Fibroblast of lung (primary cell): ENCODE measurements around the gene KRTAP4-16. TPM values are rescaled to one million over a fixed set of nuclear protein-coding genes. Genes with fewer than 3 reads are reported as not detected.
"Not testable (repeated sequence)": the region's sequence is repeated elsewhere in the genome, so short reads cannot be mapped to it uniquely, and the experiment has no call there.

Experiments
- DNase-seq, 2 donors: peaks; one replicate each; pipeline versions ENCODE4 v3.0.0 to v3.0.0-alpha.2; 2010; ENCODE audit warnings: low read depth in 2 of 2
- H2AFZ ChIP-seq: 2 replicates; pipeline ENCODE4 v1.5.1; 2012; ENCODE audit warnings: low read length, control low read depth, inconsistent platforms
- H3K27ac ChIP-seq: 2 replicates; pipeline ENCODE4 v1.5.1; 2011; ENCODE audit warnings: low read length, control low read depth; ENCODE audit not compliant: insufficient read depth
- H3K27me3 ChIP-seq: 2 replicates; pipeline ENCODE4 v1.5.1; 2011; ENCODE audit warnings: mild to moderate bottlenecking, low read length; ENCODE audit not compliant: control insufficient read depth, insufficient read depth
- H3K36me3 ChIP-seq: 2 replicates; pipeline ENCODE4 v1.5.1; 2011; ENCODE audit warnings: low read length; ENCODE audit not compliant: control insufficient read depth, insufficient read depth
- H3K4me1 ChIP-seq: 2 replicates; pipeline ENCODE4 v1.5.1; 2011; ENCODE audit warnings: low read length; ENCODE audit not compliant: control insufficient read depth, insufficient read depth; ENCODE audit errors: extremely low read depth
- H3K4me2 ChIP-seq: 2 replicates; pipeline ENCODE4 v1.5.1; 2011; ENCODE audit warnings: low read length, control low read depth; ENCODE audit not compliant: insufficient read depth; ENCODE audit errors: extremely low read depth
- H3K4me3 ChIP-seq, 4 experiments: fragments of 200-600 bp in 1 of 4; sonication (generic) in 1 of 4; replicated peaks in 1 of 4; 2 replicates each; pipeline ENCODE4 v1.5.1; 2011 to 2016; ENCODE audit warnings: low read length in 4 of 4, low read depth in 3 of 4, mild to moderate bottlenecking in 3 of 4, control low read depth in 2 of 4, inconsistent platforms in 1 of 4, mixed read lengths in 1 of 4; ENCODE audit not compliant: insufficient read depth in 1 of 4; ENCODE audit errors: control extremely low read depth in 1 of 4
- H3K79me2 ChIP-seq: 2 replicates; pipeline ENCODE4 v1.5.1; 2012; ENCODE audit warnings: mild to moderate bottlenecking, low read length, inconsistent platforms; ENCODE audit not compliant: control insufficient read depth, insufficient read depth
- H3K9ac ChIP-seq: 2 replicates; pipeline ENCODE4 v1.5.1; 2011; ENCODE audit warnings: mild to moderate bottlenecking, low read length, control low read depth; ENCODE audit not compliant: insufficient read depth
- H3K9me3 ChIP-seq: 2 replicates; pipeline ENCODE4 v1.5.1; 2012; ENCODE audit warnings: low read depth, low read length; ENCODE audit not compliant: control insufficient read depth, insufficient read depth
- H4K20me1 ChIP-seq: 2 replicates; pipeline ENCODE4 v1.5.1; 2011; ENCODE audit warnings: low read length; ENCODE audit not compliant: control insufficient read depth, insufficient read depth; ENCODE audit errors: extremely low read depth
- EZH2 ChIP-seq: IDR thresholded peaks from 2 replicates; pipeline ENCODE4 v1.5.1; 2012; ENCODE audit warnings: low read length, control low read depth, mild to moderate bottlenecking; ENCODE audit errors: missing control alignments
- polyA plus RNA-seq, 2 donors: library from polyadenylated mRNA; depleted of rRNA in 1 of 2; stranded (reverse) in 1 of 2; unstranded in 1 of 2; fragments of >200 nt; gene quantifications; 2 replicates each; pipeline ENCODE4 v1.2.1, GENCODE V29; 2011 to 2012; ENCODE audit warnings: missing spikeins in 1 of 2
- total RNA-seq: library from RNA; depleted of rRNA; stranded (reverse); fragments of >200 nt; gene quantifications from 2 replicates; pipeline ENCODE4 v1.2.1, GENCODE V29; 2014
- TF ChIP-seq, protein P1 (sequence below), 2 donors: IDR thresholded peaks in 1 of 2; conservative IDR thresholded peaks in 1 of 2; 1 replicate in 1 of 2; 2 replicates in 1 of 2; pipeline ENCODE4 v1.5.1; 2011 to 2012; ENCODE audit warnings: low read length in 2 of 2, control low read depth in 1 of 2, inconsistent platforms in 1 of 2, low read depth in 1 of 2, mild to moderate bottlenecking in 1 of 2

The KRTAP4-16 gene
- total and polyA plus RNA-seq, 2 donors (not counting 1 experiment from before 2014, with no cell fraction given), result not detected

DNA sequence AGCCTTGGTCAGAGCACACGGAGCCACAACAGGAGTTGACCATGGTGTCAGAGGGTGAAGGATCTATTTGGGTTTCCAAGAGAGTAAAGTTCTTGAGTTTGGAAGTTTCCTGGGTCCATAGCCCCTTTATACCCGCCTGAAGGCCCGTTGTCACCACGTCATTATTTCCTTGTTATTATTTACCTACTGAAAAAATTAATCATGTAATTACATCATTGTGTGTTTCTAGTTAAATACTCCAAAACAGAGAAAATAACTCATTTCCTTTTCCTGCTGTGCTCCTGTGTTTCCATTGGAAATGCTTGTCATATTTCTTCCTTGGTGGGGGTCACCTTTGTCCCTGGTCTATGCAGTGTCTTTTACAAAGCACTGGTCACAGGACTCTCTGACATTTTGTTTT, 4.0 kb downstream of the KRTAP4-16 start, which contains the start of gene KRTAP4-8:
Gene KRTAP4-8 (minus strand): TSS at position 101 of the 400 bp plus-strand sequence. CDS start 58 bp downstream, at position 43.
- no peak within 1 kb of the TSS for H3K27ac ChIP-seq
- no peak within 1 kb of the TSS for H3K9ac ChIP-seq
- H3K79me2 ChIP-seq, result no peaks in the 10 kb centered on the region
- H3K9me3 ChIP-seq, result no peaks in the 10 kb centered on the region
- no peak for TF ChIP-seq EZH2
- TF ChIP-seq, protein P1, sequence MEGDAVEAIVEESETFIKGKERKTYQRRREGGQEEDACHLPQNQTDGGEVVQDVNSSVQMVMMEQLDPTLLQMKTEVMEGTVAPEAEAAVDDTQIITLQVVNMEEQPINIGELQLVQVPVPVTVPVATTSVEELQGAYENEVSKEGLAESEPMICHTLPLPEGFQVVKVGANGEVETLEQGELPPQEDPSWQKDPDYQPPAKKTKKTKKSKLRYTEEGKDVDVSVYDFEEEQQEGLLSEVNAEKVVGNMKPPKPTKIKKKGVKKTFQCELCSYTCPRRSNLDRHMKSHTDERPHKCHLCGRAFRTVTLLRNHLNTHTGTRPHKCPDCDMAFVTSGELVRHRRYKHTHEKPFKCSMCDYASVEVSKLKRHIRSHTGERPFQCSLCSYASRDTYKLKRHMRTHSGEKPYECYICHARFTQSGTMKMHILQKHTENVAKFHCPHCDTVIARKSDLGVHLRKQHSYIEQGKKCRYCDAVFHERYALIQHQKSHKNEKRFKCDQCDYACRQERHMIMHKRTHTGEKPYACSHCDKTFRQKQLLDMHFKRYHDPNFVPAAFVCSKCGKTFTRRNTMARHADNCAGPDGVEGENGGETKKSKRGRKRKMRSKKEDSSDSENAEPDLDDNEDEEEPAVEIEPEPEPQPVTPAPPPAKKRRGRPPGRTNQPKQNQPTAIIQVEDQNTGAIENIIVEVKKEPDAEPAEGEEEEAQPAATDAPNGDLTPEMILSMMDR (conservative IDR thresholded peaks at IDR 0.05 in 1 of 2, IDR thresholded peaks at IDR 0.05 in 1 of 2; ENCODE audit: low read depth in 1 of 2, low read length in 2 of 2), result no peak
- H3K27me3 ChIP-seq, result no peaks in the 10 kb centered on the region
- H3K4me3 ChIP-seq, result no peak within 1 kb of the TSS
- no peaks in the 10 kb centered on the region for H4K20me1 ChIP-seq
- H3K4me2 ChIP-seq, result no peak within 1 kb of the TSS
- H3K4me1 ChIP-seq, result peaks cover 3% of the 10 kb centered on the region
- no peaks in the 10 kb centered on the region for H3K36me3 ChIP-seq
- no peak for DNase-seq
- no peak within 1 kb of the TSS for H2AFZ ChIP-seq

GRCh38 chr17:41096055-41096454, 6.0 kb downstream of the KRTAP4-16 start:
- no peaks in the 10 kb centered on the region for H3K27me3 ChIP-seq
- no peak overlapping the region for H3K4me3 ChIP-seq
- H3K4me1 ChIP-seq, result peaks cover 3% of the 10 kb centered on the region
- no peaks in the 10 kb centered on the region for H3K36me3 ChIP-seq
- no peaks in the 10 kb centered on the region for H3K9me3 ChIP-seq
- H3K9ac ChIP-seq, result no peak overlapping the region
- H3K4me2 ChIP-seq, result no peak overlapping the region
- H3K79me2 ChIP-seq, result no peaks in the 10 kb centered on the region
- H4K20me1 ChIP-seq, result no peaks in the 10 kb centered on the region
- no peak overlapping the region for H2AFZ ChIP-seq
- H3K27ac ChIP-seq, result no peak overlapping the region
- TF ChIP-seq EZH2, result no peak
- TF ChIP-seq, protein P1 (conservative IDR thresholded peaks at IDR 0.05 in 1 of 2, IDR thresholded peaks at IDR 0.05 in 1 of 2; ENCODE audit: low read depth in 1 of 2, low read length in 2 of 2), result no peak
- DNase-seq, result no peak

DNA sequence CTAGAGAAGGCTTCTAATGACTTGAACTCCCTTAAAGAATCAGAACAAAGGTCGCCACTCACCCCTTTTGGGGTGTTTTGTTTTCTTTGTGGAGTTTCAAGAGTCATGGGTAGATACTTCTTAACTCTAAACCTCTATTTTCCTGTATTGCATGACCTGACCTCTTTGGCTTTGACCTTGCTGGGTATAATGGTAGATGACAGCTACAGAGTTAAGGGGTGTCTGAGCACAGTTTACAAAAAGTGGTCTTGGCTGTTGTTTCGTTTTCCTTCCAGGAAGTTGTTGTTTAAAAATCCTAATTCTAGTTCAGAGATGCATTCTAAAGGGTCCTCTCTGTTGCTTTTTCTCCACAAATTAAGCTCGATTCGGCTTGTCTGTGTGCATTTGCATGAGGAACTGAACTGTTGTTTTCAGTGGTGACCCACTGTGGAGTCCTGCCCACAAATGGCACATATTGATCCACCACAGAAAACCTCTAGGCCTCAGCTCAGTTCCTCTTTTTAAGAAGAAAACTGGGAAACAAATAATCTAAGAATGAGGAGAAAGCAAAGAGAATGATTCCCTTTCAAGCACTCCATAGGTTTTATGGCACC, 13.2 kb downstream of the KRTAP4-16 start:
- H4K20me1 ChIP-seq, H3K4me3 ChIP-seq, H3K79me2 ChIP-seq, H3K4me2 ChIP-seq, H3K4me1 ChIP-seq, H3K9ac ChIP-seq, H3K9me3 ChIP-seq, H3K36me3 ChIP-seq, H2AFZ ChIP-seq, H3K27ac ChIP-seq, H3K27me3 ChIP-seq, DNase-seq: not testable (repeated sequence)

GRCh38 chr17:41084100-41084856, 17.7 kb downstream of the KRTAP4-16 start, which contains the start of gene KRTAP4-7:
KRTAP4-7 (plus strand) TSS chr17:41084150; CDS start chr17:41084207, 57 bp downstream.
- not testable (repeated sequence) for H3K4me1 ChIP-seq, H3K9ac ChIP-seq, H2AFZ ChIP-seq, H3K27me3 ChIP-seq, H3K9me3 ChIP-seq, H3K4me2 ChIP-seq, H3K4me3 ChIP-seq, H3K79me2 ChIP-seq, DNase-seq, H4K20me1 ChIP-seq, H3K27ac ChIP-seq, H3K36me3 ChIP-seq

DNA sequence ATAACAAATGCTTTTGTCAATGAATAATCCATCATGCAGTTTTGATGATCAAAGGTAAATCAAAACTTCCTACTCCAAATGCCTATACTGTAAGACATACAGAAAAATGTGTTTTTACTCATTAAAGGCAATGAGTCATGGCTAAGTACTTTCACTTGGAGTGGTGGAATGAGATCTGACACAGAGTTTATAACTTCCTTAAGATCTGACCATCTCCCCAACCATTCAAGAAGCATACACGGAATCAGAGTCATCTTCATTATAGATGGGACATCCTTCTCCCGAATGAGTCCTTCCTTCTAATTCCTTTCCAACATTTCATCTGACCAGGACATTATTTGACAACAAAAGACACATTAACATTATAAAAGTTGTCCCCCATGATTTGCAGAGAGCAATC, 18.6 kb downstream of the KRTAP4-16 start:
- not testable (repeated sequence) for H3K79me2 ChIP-seq, H3K4me2 ChIP-seq, H3K27ac ChIP-seq, H4K20me1 ChIP-seq, H3K9ac ChIP-seq, H3K9me3 ChIP-seq, H3K4me1 ChIP-seq, H2AFZ ChIP-seq, H3K4me3 ChIP-seq, H3K27me3 ChIP-seq, H3K36me3 ChIP-seq
- DNase-seq, result peak in 1 of 2 donors; percentile 78
